ENCODE data around the gene PLCL1. TPM values are rescaled to one million over a fixed set of nuclear protein-coding genes. Genes with fewer than 3 reads are reported as not detected.

Gene PLCL1
- total and polyA plus RNA-seq, 2 donors (not counting 3 experiments of a cell fraction or from before 2014, with no cell fraction given) = 0.79 to 3.4 TPM

- Histone ChIP-seq H3K4me3 (replicated peaks in 1 of 3; ENCODE audit: insufficient read depth in 1 of 3, low read depth in 1 of 3, low read length in 3 of 3) (no peak overlapping the region), H3K4me1 (ENCODE audit: control insufficient read depth, extremely low read depth, insufficient read depth, low read length) (peaks cover 7% of the 10 kb centered on the region), H3K27ac (ENCODE audit: insufficient read depth, low read depth, low read length) (no peak overlapping the region), H3K79me2 (ENCODE audit: control insufficient read depth, insufficient read depth, low read length) (no peaks in the 10 kb centered on the region), H4K20me1 (replicated peaks; ENCODE audit: control insufficient read depth, extremely low read depth, insufficient read depth, low read length) (no peaks in the 10 kb centered on the region), H3K36me3 (ENCODE audit: control insufficient read depth in 2 of 2, extremely low read depth in 1 of 2, insufficient read depth in 2 of 2, low read length in 2 of 2) (no peaks in the 10 kb centered on the region), H3K27me3 (ENCODE audit: control insufficient read depth in 2 of 2, insufficient read depth in 2 of 2, low read length in 2 of 2) (no peaks in the 10 kb centered on the region), H3K9me1 (replicated peaks; ENCODE audit: control insufficient read depth, extremely low read depth, insufficient read depth, low read length) (no peaks in the 10 kb centered on the region), H3K9me3 (replicated peaks; ENCODE audit: control insufficient read depth, insufficient read depth, low read length) (no peaks in the 10 kb centered on the region), H3K4me2 (ENCODE audit: insufficient read depth, low read length) (no peak overlapping the region), H2AFZ (ENCODE audit: low read depth, low read length) (no peak overlapping the region), H3K9ac (replicated peaks; ENCODE audit: extremely low read depth, insufficient read depth, low read length) (no peak overlapping the region)
- intact Hi-C loops (cut with micrococcal nuclease) (no loop called here), dilution Hi-C loops (cut with MboI; ENCODE audit: extremely low pct_ligation_motif_present, low sequenced_read_pairs) (no loop called here)
- CTCF ChIA-PET = interaction anchor here (1.0 kb wide), 1 partner anchor 57 kb away, joined by 3 read pairs; no protein-coding TSS in a partner anchor
- POLR2A ChIA-PET = no interaction called here
- no peak for TF ChIP-seq POLR2A (IDR thresholded peaks at IDR 0.05; ENCODE audit: low read depth, low read length)
- no peak for TF ChIP-seq CTCF (IDR thresholded peaks at IDR 0.05; ENCODE audit: extremely low read depth in 1 of 2, insufficient read depth in 1 of 2, low read depth in 1 of 2, low read length in 2 of 2)
- no peak for TF ChIP-seq FOS (IDR thresholded peaks at IDR 0.05; ENCODE audit: borderline replicate concordance, insufficient read depth, low read length)
- no peak for TF ChIP-seq GATA2 (IDR thresholded peaks at IDR 0.05; ENCODE audit: insufficient read depth, insufficient read length, low read depth, low read length)
- no peak for TF ChIP-seq MAX (IDR thresholded peaks at IDR 0.05; ENCODE audit: insufficient read depth, insufficient read length)
- no peak for TF ChIP-seq JUN (IDR thresholded peaks at IDR 0.05; ENCODE audit: borderline replicate concordance, insufficient read depth, insufficient read length, low read depth)
- no peak for TF ChIP-seq POLR2AphosphoS5 (IDR thresholded peaks at IDR 0.05; ENCODE audit: insufficient read depth, low read depth, low read length)
- TF ChIP-seq EZH2 (IDR thresholded peaks at IDR 0.05; ENCODE audit: borderline replicate concordance, low read depth, low read length, severe bottlenecking) = no peak
- TF ChIP-seq MYC (IDR thresholded peaks at IDR 0.05; ENCODE audit: low read depth, low read length) = no peak
- FAIRE-seq (no peak), DNase-seq (ENCODE audit: low read depth, low spot score) (no peak)
- no TSS peak for BruUV-seq (replicated peaks)
Measured at GRCh38 chr2:198060277-198060676, 255.9 kb downstream of the PLCL1 start.
